IPS-18a (cell line): Measurements from ENCODE around the gene ATXN7L2.

ENCODE experiments used
- H3K27ac ChIP-seq: one replicate; pipeline ENCODE4 v1.5.1; 2013; ENCODE audit warnings: low read length
- H3K27me3 ChIP-seq: one replicate; pipeline ENCODE4 v1.6.1; 2013; ENCODE audit warnings: mild to moderate bottlenecking, low read length; ENCODE audit not compliant: control insufficient read depth, insufficient read depth
- H3K36me3 ChIP-seq: one replicate; pipeline ENCODE4 v1.6.1; 2013; ENCODE audit warnings: low read depth, low read length; ENCODE audit not compliant: control insufficient read depth
- H3K4me1 ChIP-seq: one replicate; pipeline ENCODE4 v1.6.1; 2013; ENCODE audit warnings: low read depth, low read length; ENCODE audit not compliant: control insufficient read depth
- H3K4me3 ChIP-seq: one replicate; pipeline ENCODE4 v1.5.1; 2013; ENCODE audit warnings: low read length
- H3K9ac ChIP-seq: one replicate; pipeline ENCODE4 v1.6.1; 2013; ENCODE audit warnings: mild to moderate bottlenecking, low read length, moderate library complexity
- H3K9me3 ChIP-seq: one replicate; pipeline ENCODE4 v1.6.1; 2013; ENCODE audit warnings: low read depth, low read length; ENCODE audit not compliant: control insufficient read depth

Gene ATXN7L2

GRCh38 chr1:109541102-109541501, 57.4 kb downstream of the ATXN7L2 start:
- Histone ChIP-seq H3K27me3 (no peaks in the 10 kb centered on the region), H3K9me3 (no peaks in the 10 kb centered on the region), H3K4me3 (no peak overlapping the region)

More at GRCh38 chr1:109541102-109541501, 57.4 kb downstream of the ATXN7L2 start:
- H3K4me1 ChIP-seq: no peaks in the 10 kb centered on the region
- H3K36me3 ChIP-seq: no peaks in the 10 kb centered on the region
- no peak overlapping the region for H3K9ac ChIP-seq
- H3K27ac ChIP-seq: no peak overlapping the region
